HCEC 1CT (cell line): ENCODE results near the gene CHKA.

Experiments
- DNase-seq: peaks from one replicate; pipeline ENCODE4 v3.0.0-alpha.2; 2017

Gene CHKA

DNA sequence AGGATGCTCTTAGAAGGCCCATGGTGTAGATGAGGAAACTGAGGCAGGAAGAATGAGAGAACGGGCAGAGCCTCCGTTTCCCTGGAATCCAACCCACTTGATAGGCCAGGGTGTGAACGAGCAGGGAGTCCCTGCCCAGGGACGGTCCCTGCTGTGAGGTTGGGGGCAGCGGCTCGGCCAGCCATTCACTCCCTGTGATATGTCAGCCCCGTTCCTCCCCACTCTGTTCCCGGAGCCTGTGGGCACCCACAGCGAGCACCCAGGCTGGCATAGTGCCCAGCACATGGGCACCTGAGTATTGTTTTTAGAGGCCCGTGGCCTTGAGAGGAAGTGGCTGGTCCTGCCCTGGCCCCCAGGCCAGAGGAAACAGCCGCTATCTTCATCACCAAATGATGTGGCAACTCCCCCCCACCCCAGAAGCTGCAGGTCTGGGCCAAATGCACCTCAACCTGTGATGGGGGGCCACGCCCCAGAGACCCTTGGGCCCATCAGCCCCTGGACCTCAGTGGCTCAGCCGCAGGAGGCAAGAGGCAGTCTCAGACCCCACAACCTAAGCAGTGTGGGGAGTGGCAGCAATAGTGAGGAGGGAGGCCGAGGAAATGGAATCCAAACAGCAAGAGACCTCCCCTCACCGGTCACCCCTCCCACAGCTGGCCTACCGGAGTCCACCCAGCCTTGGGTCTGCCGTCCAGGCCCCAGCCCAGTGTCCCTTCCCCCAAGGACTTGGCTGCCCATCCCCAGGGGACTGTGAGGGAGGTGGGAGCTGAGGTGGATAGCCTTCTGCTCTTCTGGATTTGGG, 108.9 kb downstream of the CHKA start:
- no peak for DNase-seq

- no peak for DNase-seq
Measured at GRCh38 chr11:68011051-68011943, 109.9 kb downstream of the CHKA start.

GRCh38 chr11:68010090-68011041, 110.8 kb downstream of the CHKA start, which contains the start of gene ALDH3B1:
TSS of gene ALDH3B1 (plus strand) at chr11:68010327. CDS start at chr11:68015298, 4,971 bp downstream.
- peak; percentile 77 for DNase-seq

DNA sequence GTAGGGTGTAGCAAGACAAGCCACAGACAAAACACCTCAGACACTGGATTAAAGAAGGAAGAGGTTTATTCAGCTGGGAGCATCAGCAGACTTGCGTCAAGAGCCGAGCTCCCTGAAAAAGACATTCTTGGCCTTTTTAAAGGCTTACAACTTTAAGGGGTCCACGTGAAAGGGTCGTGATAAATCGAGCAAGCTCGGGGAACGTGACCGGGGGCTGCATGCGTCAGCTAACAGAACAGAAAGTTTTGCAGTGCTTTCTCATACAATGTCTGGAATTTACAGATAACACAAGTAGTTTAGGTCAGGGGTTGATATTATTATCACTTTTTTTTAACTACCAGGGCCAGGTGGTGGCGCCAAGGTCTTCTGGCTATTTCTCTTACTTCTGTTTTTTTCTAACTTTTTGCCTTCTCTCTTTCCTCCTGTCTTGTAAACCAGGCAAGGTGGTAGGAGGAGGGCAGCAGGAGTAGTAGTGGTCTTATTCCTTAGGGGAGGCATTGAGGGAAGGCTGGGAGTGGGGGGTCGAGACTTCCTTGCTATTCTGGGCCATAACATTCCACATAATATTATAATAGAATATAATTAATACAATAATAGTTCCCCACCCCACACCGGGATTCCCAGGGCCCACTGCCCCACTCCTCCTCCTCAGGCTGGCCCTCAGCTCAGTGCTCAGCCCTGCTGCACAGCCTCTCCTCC, 111.6 kb downstream of the CHKA start:
- DNase-seq, result peak; percentile 48

DNA sequence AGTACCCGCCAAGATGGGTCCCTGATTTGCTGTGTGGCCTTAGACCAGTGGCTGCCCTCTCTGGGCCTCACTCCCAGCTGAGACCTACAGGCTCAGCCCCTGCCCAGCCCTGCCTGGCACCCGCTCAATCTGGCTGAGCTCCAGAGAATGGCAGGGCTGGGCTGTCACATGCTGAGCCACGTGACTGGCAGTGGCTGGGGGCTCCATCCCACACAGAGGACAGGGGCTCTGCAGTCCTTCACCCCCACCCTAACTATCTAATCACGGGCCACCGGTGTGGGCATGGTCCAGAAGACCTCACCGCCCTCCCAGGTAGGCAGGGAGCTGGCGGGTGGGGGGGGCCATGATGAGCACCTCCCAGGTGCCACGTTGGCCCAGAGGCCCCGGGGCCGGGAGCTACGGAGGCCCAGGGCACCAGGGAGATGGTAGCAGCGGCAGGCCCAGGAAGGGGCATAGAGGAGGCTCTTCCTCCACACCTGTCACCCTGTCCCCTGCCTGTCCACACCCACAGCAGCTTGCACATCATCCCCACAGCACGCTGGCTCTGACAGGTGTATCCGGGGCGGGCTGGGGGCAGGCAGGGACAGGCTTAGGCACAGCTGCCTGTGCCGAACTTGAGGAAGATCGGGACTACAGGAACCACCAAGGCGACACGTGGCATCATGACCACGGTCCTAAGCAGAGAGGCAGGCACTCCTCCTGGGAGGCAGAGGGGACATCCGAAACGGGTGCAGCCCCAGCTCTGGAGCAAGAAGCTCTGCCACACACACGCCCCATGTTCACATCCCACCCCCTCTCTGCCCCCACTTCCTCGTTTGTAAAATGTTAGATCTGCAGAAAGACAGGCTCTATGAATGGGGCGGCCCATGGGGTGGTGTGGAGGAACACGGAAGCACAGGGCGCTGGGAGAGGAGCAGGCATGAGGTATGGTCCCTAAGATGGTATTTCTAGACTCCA, 112.5 kb downstream of the CHKA start:
- no peak for DNase-seq

- no peak for DNase-seq
Measured at GRCh38 chr11:68007498-68008380, 113.4 kb downstream of the CHKA start.

DNA sequence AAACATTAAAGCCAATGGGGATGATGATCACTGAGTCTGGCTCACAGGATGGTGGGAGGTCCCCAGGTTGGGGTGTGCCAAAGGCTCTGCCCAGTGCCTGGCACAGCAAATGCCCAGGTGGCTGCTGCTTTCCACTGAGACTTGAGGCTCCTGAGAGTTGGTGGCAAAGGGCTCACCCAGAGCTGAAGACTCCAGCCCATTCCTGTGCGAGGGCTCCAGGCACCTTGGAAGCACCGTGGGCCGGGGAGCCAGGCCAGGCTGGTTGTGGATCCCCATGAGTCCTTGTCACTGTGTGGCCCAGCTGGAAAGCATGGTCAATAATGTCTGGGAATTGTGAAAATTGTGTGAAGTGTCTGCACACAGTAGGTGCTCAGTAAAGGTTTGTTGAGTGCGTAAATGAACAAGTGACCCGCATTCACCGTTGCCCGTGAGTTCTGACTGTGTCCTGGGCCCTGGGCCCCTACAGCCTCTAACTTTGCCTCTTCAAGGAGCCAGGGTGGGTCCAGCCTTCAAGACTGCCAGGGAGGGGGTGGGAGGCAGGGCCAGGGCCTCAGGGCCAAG, 114.5 kb downstream of the CHKA start:
- no peak for DNase-seq

DNA sequence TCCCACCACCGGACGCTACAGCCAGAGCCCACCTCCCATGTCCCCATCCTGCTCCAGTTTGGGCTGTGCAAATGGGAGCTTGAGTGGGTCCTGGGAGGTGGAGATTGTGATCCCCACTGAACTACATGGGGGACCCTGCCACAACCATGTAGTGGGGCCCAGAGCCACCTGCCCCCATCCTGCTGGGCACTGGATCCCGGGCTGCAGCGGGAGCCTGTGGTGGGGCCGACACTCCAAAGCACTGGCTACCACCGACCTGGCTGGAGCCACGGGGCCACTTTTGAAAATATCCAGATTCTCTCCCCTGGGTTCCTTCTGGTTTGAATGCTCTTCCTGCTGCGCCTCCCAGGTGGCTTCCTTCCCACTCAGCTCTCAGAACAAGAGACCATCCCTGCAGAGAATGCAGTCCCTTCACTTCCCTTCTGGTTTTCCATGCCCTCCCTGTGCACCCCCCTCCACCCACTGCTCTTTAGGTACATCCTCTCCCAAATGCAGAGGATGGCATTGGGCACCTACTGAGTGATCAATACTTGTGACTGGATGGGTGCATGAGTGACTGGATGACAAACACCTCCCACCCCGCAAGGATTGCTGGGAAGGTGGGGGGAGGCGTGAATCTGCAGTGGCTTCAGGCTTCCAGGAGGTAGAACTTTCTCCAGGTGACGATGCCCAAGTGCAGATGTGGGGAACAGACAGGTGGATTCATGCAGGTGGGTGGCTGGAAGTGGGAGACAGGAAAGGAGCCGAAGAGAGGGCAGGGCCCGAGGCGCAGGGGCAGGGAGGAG, 116.4 kb downstream of the CHKA start:
- DNase-seq, result no peak

- peak; percentile 76 for DNase-seq
Measured at GRCh38 chr11:68003846-68004550, 117.2 kb downstream of the CHKA start, which contains the start of gene UNC93B1. TSS of gene UNC93B1 (minus strand) at chr11:68004097. CDS start at chr11:68004043, 54 bp downstream.

DNA sequence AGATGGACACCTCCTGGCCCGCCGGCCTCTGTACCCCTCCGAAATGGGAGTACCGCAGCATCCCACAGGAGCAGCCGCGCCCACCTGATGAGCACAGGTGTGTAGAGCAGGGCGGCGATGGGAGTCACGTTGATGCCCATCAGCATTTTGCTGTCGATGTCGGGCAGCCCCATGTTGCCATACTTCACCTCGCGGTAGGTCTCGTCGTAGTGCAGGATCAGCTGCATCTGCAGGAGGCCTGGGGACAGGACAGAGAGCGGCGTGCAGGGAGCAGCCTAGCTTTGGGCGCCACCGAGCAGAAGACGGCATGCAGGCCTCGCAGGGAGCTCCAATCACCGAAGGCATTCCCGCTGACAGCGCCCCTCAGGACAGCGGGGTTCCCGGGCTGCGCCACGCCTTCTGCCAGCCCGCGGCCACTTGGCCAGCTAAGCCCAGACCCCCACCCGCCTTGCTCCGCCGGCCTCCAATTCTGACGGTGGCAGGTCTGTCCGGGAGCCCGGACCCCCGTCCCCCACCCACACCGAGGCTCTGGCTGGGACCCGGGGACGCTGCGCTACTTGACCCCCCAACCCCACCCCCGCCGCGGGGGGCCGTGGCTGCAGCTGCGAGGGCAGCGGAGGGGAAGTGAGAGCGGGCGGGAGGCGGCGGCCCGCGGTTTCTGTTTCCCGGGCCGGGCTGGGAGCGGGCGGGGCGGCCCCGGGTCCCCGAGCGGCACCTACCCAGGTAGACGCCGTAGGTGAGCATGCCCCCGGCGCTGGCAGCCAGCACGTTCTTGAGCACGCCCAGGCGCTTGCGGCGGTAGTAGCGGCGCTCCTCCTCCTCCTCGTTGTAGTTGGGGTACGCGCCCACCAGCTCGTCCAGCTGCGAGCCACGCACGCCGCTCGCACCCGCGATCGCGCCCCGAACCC, 118.0 kb downstream of the CHKA start:
- DNase-seq, result no peak
